IPS-20b (cell line): Measurements from ENCODE around the gene CYRIA.

Experiments
- H3K27ac ChIP-seq: one replicate; pipeline ENCODE4 v1.5.1; 2013; ENCODE audit warnings: low read length
- H3K27me3 ChIP-seq: 2 replicates; pipeline ENCODE4 v1.6.1; 2013; ENCODE audit warnings: mild to moderate bottlenecking, low read length, inconsistent platforms; ENCODE audit not compliant: insufficient read depth
- H3K36me3 ChIP-seq: 2 replicates; pipeline ENCODE4 v1.6.1; 2013; ENCODE audit warnings: low read depth, mild to moderate bottlenecking, inconsistent platforms, low read length, moderate library complexity; ENCODE audit not compliant: insufficient read depth
- H3K4me1 ChIP-seq: 2 replicates; pipeline ENCODE4 v1.6.1; 2013; ENCODE audit warnings: mild to moderate bottlenecking, control low read depth, inconsistent platforms, low read length, moderate library complexity; ENCODE audit not compliant: insufficient read depth
- H3K4me3 ChIP-seq: 2 replicates; pipeline ENCODE4 v1.5.1; 2013; ENCODE audit warnings: mild to moderate bottlenecking, low read length, inconsistent platforms
- H3K9ac ChIP-seq: 2 replicates; pipeline ENCODE4 v1.6.1; 2013; ENCODE audit warnings: low read depth, mild to moderate bottlenecking, inconsistent platforms, low read length, moderate library complexity
- H3K9me3 ChIP-seq: 2 replicates; pipeline ENCODE4 v1.6.1; 2013; ENCODE audit warnings: mild to moderate bottlenecking, low read depth, low read length, inconsistent platforms; ENCODE audit not compliant: insufficient read depth

CYRIA gene

DNA sequence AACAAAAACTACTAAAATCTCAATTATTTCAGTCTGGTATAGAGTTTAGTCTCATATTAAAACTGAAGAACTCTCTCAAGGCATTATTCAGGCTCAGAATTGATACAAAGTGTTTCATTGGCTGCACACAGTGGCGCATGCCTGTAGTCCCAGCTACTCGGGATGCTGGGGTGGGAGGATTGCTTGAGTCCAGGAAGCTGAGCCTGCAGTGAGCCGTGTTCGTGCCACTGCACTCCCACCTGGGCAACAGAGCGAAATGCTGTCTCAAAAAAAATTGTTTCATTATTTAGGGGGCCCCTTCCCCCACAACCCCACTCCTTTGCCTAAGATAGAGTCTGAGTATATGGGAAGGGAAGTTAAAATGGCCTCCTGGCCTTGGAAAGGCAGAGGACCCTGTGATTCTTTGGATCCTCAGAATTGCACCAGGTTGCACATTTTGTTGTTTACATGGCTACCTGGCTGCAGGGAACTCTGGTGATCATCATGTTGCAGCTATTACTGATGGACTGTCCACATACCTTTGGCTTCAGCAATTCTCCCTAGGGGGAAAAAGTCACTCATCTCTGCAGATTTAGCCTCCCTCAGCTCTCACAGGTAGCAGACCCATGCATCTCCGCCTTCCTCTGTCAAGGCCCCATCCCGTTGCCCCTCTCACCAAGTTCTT, 19.2 kb upstream of the CYRIA start:
- no peaks in the 10 kb centered on the region for H3K27me3 ChIP-seq
- no peak overlapping the region for H3K4me3 ChIP-seq
- no peaks in the 10 kb centered on the region for H3K4me1 ChIP-seq
- no peak overlapping the region for H3K27ac ChIP-seq
- H3K9ac ChIP-seq = no peak overlapping the region
- no peaks in the 10 kb centered on the region for H3K36me3 ChIP-seq
- H3K9me3 ChIP-seq = no peaks in the 10 kb centered on the region

- Histone ChIP-seq H3K4me1 (no peaks in the 10 kb centered on the region), H3K27me3 (no peaks in the 10 kb centered on the region), H3K36me3 (no peaks in the 10 kb centered on the region), H3K4me3 (no peak overlapping the region), H3K27ac (no peak overlapping the region), H3K9ac (no peak overlapping the region), H3K9me3 (no peaks in the 10 kb centered on the region)
Measured at GRCh38 chr2:16683576-16683975, 17.9 kb upstream of the CYRIA start.

DNA sequence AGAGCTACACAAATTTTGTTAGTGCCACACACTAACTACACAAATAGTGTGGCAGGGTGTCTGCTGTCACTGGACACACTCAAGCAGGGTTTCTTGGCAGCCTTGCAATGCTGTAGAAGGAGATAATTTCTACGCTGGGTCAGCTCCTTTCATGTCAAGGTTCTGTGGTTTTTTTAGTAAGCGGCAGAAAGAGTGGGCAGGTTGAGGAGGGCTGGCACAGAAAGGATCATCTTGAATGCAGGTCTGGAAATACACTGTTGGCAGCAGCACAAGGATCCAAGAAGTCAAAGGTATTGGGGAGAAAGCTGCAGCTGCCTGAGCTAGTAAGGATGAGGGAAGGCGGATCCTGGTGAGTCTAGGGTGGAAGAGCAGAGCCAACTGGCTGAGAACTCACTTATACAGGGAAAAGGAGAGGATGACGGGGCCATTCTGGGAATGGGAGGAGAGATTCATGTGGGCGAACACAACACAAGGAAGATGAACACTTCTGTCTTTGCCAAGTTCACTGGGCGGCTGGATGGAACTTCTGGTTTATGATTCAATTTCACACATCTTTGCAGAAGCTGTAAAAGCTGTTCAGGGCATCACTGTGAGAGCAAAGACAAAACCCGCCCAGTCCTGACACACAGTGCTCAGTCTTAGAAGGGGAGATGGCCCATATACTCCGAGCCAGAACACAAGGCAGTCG, 16.9 kb upstream of the CYRIA start:
- no peaks in the 10 kb centered on the region for H3K36me3 ChIP-seq
- no peaks in the 10 kb centered on the region for H3K4me1 ChIP-seq
- no peak overlapping the region for H3K4me3 ChIP-seq
- peaks cover 6% of the 10 kb centered on the region for H3K9me3 ChIP-seq
- H3K27ac ChIP-seq = no peak overlapping the region
- no peak overlapping the region for H3K9ac ChIP-seq
- H3K27me3 ChIP-seq = no peaks in the 10 kb centered on the region

DNA sequence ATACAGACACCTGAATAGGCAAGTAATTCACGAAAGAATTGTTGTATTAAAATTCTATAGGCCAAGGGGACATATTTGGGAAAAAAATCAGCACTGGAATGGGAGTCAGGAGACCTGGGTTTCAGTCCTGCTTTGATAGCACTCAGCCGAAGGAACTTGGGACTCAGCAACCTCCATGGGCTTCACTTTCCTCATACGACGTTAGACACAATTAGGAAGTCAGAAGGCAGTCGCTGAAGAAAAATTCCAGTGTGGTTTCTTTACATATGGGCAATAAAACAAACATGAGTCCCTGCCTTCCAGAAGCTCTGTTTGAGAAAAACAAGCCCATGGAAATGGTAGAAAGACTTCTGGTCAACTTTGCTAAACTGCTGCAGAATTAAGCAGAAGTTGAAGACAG, 15.1 kb upstream of the CYRIA start:
- Histone ChIP-seq H3K9me3 (peaks cover 12% of the 10 kb centered on the region), H3K27me3 (no peaks in the 10 kb centered on the region), H3K4me3 (no peak overlapping the region), H3K36me3 (no peaks in the 10 kb centered on the region), H3K4me1 (no peaks in the 10 kb centered on the region), H3K27ac (no peak overlapping the region), H3K9ac (no peak overlapping the region)

GRCh38 chr2:16680304-16680703, 14.7 kb upstream of the CYRIA start:
- Histone ChIP-seq H3K9me3 (peaks cover 12% of the 10 kb centered on the region), H3K9ac (no peak overlapping the region), H3K4me1 (no peaks in the 10 kb centered on the region), H3K27ac (no peak overlapping the region), H3K4me3 (no peak overlapping the region), H3K36me3 (no peaks in the 10 kb centered on the region), H3K27me3 (no peaks in the 10 kb centered on the region)

DNA sequence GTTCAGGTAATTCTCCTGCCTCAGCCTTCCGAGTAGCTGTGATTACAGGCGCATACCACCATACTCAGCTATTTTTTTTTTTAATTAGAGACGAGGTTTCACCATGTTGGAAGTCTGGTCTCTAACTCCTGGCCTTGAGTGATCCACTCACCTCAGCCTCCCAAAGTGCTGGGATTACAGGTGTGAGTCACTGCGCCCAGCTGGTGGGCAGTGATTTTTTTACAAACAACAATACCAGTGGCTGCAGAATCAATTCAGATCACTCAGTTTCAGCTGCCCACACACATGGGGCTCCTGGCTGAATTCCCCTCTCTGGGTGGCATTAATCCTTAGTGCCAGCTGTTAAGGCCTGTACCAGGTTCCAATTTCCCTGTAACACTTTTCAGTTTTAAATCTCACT, 13.3 kb upstream of the CYRIA start:
- H3K9me3 ChIP-seq = peaks cover 12% of the 10 kb centered on the region
- H3K27ac ChIP-seq = no peak overlapping the region
- H3K27me3 ChIP-seq = no peaks in the 10 kb centered on the region
- no peak overlapping the region for H3K4me3 ChIP-seq
- H3K36me3 ChIP-seq = no peaks in the 10 kb centered on the region
- H3K9ac ChIP-seq = no peak overlapping the region
- H3K4me1 ChIP-seq = no peaks in the 10 kb centered on the region

DNA sequence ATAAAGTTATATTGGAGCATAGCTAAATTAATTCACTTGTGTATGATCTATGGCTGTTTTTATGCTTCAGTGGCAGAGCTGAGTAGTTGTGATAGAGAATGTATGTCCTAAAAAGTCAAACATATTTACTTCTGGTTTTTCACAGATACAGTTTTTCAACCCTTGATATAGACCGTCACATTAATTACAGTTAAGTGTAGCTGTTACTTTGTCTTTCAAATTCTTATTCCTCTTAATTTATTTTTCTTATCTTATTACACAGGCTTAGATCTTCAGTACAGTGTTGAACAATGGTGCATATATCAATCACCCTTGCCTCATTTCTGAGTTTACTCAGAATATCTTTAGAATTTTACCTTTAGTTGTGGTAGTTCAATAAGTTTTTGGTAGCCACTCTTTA, 12.2 kb upstream of the CYRIA start:
- peaks cover 12% of the 10 kb centered on the region for H3K9me3 ChIP-seq
- H3K36me3 ChIP-seq = no peaks in the 10 kb centered on the region
- no peak overlapping the region for H3K27ac ChIP-seq
- no peaks in the 10 kb centered on the region for H3K4me1 ChIP-seq
- no peak overlapping the region for H3K9ac ChIP-seq
- no peak overlapping the region for H3K4me3 ChIP-seq
- H3K27me3 ChIP-seq = no peaks in the 10 kb centered on the region; the same call in 1 of the 2 replicates

DNA sequence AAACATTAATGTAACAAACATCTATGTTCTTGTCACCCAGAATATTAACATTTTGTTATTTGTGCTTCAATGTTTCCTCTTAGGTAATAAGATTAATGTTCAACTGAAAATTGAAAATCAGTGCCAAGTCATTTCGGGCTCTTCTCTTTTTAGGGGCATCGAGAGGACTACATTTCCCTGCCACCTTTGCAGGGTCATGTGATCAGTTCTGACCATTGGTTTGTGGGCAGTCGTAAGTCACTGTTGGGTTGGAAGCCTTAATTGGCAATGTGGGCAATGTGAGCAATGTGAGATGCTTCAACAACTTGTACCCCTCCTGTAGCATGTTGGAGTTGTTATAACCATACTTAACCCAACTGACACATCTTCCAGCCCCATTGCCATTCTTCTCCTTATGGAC, 10.1 kb upstream of the CYRIA start:
- Histone ChIP-seq H3K4me3 (no peak overlapping the region), H3K4me1 (no peaks in the 10 kb centered on the region), H3K27me3 (no peaks in the 10 kb centered on the region; the same call in 1 of the 2 replicates), H3K27ac (no peak overlapping the region), H3K9me3 (peaks cover 12% of the 10 kb centered on the region), H3K9ac (no peak overlapping the region), H3K36me3 (no peaks in the 10 kb centered on the region)

GRCh38 chr2:16674154-16674553, 8.5 kb upstream of the CYRIA start:
- Histone ChIP-seq H3K27me3 (no peaks in the 10 kb centered on the region; the same call in 1 of the 2 replicates), H3K9ac (no peak overlapping the region), H3K9me3 (peaks cover 12% of the 10 kb centered on the region), H3K4me3 (no peak overlapping the region), H3K4me1 (no peaks in the 10 kb centered on the region), H3K36me3 (no peaks in the 10 kb centered on the region), H3K27ac (no peak overlapping the region)

GRCh38 chr2:16671760-16672159, 6.1 kb upstream of the CYRIA start:
- peaks cover 5% of the 10 kb centered on the region; the same call in 1 of the 2 replicates for H3K9me3 ChIP-seq
- no peaks in the 10 kb centered on the region for H3K4me1 ChIP-seq
- peaks cover 2% of the 10 kb centered on the region for H3K27me3 ChIP-seq
- H3K36me3 ChIP-seq = no peaks in the 10 kb centered on the region
- H3K9ac ChIP-seq = no peak overlapping the region
- no peak overlapping the region for H3K4me3 ChIP-seq
- no peak overlapping the region for H3K27ac ChIP-seq

- H3K36me3 ChIP-seq = no peaks in the 10 kb centered on the region
- H3K9ac ChIP-seq = no peak overlapping the region
- peaks cover 22% of the 10 kb centered on the region for H3K27me3 ChIP-seq
- no peaks in the 10 kb centered on the region for H3K9me3 ChIP-seq
- no peak overlapping the region for H3K27ac ChIP-seq
- peaks cover 6% of the 10 kb centered on the region for H3K4me1 ChIP-seq
- H3K4me3 ChIP-seq = no peak overlapping the region
Measured at GRCh38 chr2:16669388-16669787, 3.8 kb upstream of the CYRIA start.

- no peaks in the 10 kb centered on the region for H3K9me3 ChIP-seq
- no peaks in the 10 kb centered on the region for H3K36me3 ChIP-seq
- H3K4me3 ChIP-seq = peak overlapping the region; percentile 76
Measured at GRCh38 chr2:16666449-16666801, 791 bp upstream of the CYRIA start.

More at GRCh38 chr2:16666449-16666801, 791 bp upstream of the CYRIA start:
- Histone ChIP-seq H3K9ac (no peak overlapping the region), H3K27me3 (peaks cover 31% of the 10 kb centered on the region), H3K4me1 (peaks cover 9% of the 10 kb centered on the region), H3K27ac (no peak overlapping the region)
